HTR-8/SVneo (cell line): ENCODE results near the gene ASTN1.

Source experiments
- DNase-seq: peaks from one replicate; pipeline ENCODE4 v3.0.0; 2011; ENCODE audit warnings: low spot score, mixed read lengths; ENCODE audit not compliant: insufficient read length
- FAIRE-seq: peaks from 2 replicates; lab custom pipeline; 2011; peaks lifted over from hg19 to GRCh38; lab: Jason Lieb, UNC

ASTN1 gene

DNA sequence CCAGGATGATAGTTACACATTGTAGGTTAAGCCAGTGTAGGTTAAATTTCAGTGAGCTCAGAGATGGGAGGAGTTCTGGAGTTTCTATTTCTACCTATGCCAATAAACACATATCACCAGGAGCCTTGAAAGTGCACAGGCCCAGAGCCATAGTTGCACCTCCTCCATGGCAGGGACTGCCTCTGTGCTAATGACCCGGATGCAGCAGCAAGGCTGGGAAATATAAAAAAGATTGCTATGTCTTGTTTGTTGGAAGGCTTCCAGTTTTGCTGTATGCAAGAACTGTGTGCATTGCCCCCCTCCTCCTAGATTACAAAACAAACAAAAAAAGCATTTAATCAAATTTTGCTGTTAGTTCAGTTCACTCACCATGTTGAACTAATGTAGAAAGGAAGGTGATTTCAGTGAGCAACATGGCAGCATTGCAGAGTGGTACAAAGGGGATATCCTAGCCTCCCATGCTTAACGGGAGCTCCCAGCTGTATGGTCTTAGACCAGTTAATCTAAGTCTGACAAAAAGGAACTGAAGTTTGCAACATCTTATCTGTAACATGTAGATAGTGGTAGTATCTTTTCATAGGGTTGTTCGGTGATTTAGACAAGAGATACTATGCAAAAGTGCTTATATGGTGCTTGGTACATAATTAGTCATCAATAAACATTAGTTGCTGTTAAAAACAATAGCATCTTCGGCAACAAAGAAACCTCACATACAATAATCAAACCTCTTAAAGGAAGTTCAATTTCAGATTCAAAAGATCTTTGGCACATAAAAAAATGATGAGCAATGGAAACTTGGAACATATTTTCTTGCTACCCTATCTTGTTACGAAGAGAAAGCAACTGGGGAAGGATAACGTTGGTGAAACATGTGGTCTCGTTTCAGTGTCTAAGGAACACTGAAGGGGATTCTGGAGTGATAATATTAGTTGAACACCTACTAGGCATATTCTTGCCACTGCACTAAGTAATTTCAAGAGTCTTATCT is 309.5 kb downstream of the ASTN1 start:
- DNase-seq (no peak), FAIRE-seq (no peak)

DNA sequence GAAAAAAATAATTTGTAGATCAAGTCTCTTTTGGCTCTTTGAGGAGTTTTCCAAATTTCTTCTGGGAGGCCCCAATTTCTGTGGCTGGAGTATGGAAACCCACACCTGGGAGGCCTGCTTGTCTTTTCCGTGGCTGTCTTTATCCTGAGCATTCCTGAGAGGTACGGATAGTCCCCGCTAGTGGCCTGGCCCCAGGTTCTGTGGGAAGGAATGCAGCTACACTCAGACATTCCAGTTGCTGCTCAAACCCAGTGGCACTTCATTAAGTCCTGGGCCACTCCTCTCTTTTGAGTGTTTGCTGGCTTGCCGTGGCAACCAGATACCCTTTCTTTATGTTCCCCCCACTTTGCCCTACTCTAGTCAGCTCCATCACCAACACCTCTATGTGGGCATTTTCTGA is 310.4 kb downstream of the ASTN1 start:
- FAIRE-seq = no peak
- DNase-seq = no peak

DNA sequence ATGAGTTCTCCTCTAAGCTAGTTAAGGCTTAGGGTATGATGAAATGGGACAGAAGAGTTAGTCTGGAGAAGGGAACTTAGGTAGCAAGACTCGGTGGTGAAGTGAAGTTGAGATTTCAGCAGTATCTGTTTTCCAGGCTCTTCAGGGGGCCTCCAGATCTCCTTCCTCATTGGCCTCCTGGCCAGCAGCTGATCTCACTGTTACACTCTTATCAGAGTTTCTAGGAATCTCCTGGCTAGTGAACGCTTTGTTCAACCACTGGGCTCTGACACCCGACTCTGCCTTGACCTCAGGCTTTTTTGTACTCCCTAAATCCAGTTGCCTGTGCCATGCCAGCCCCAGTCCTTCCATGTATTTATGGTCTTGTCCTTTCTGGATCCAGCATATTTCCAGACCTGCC is 311.0 kb downstream of the ASTN1 start:
- FAIRE-seq (no peak), DNase-seq (no peak)

DNA sequence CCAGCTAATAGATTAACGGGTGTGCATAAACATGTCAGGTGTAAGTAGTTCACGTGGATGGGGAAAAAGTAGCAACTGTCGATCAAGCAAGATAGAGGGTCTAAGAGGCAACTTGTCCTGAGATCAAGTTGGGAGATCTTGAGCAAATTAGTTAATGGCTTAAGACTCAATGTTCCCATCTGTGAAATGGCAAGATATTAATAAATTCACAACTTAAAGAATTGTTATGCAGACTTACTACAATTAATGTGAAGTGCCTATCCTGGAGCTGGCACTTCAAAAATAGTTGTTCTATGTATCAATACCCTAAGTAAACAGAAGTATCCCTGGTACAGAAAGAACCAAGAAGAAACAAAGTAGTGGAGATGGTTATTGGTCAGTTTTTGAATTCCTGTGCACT is 312.4 kb downstream of the ASTN1 start:
- FAIRE-seq = no peak
- no peak for DNase-seq

DNA sequence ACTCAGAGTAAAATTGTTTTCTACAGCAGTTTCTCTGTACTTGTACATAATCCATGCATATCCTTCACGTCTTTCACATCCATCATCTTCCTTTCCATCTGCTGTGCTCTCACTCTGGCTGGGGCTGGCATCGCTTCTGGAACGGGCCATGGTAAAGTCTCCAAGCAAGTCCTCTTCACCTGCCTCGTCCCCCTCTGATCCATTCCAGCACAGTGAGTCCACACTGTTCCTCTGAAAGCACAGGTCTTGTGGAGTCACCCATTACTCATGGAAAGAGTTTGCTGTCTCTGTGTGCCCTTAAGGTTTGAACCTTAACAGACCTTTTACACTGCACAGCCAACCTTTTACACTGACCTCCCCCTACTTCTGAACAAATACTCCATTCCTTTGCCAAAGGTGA is 313.6 kb downstream of the ASTN1 start:
- DNase-seq = no peak

DNA sequence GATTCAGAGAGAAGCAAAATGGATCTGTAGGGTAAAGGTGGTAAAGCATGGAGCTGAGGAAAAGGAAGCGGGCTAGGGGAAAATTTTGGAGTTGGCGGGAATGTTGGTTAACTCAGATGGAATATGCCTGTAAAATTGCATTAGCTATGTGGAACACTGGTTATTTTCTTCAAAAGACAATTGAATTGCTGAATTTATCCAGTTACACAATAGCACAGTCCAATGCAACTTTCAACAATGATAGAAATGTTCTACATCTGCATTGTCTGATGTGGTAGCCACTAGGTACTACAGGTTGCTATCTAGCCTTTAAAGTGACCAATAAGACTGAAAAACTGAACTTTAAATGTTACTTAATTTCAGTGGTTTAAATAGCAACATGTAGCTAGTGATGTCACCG is 315.2 kb downstream of the ASTN1 start:
- no peak for DNase-seq
- no peak for FAIRE-seq

More for the DNA sequence above, 313.6 kb downstream of the ASTN1 start:
- FAIRE-seq = no peak

DNA sequence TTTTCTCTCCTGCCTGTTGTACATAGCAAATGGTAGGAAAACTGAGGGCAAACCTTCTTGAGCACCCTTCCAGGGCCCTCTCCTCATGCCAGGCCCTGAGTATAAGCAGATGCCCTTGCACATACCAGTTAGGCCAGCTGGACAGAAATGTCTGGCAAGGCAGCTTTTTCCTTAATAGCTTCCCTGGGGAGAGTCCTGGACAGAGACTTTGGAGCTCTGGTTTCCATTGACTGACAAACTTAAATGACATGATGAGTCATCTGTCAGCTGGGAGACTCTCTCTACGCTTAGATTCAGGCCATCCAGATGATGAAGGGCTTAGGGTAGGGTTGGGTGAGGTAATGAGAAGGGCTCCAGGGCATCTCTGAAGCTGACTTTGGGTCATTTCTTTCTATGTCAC is 317.5 kb downstream of the ASTN1 start:
- FAIRE-seq (no peak), DNase-seq (no peak)

DNA sequence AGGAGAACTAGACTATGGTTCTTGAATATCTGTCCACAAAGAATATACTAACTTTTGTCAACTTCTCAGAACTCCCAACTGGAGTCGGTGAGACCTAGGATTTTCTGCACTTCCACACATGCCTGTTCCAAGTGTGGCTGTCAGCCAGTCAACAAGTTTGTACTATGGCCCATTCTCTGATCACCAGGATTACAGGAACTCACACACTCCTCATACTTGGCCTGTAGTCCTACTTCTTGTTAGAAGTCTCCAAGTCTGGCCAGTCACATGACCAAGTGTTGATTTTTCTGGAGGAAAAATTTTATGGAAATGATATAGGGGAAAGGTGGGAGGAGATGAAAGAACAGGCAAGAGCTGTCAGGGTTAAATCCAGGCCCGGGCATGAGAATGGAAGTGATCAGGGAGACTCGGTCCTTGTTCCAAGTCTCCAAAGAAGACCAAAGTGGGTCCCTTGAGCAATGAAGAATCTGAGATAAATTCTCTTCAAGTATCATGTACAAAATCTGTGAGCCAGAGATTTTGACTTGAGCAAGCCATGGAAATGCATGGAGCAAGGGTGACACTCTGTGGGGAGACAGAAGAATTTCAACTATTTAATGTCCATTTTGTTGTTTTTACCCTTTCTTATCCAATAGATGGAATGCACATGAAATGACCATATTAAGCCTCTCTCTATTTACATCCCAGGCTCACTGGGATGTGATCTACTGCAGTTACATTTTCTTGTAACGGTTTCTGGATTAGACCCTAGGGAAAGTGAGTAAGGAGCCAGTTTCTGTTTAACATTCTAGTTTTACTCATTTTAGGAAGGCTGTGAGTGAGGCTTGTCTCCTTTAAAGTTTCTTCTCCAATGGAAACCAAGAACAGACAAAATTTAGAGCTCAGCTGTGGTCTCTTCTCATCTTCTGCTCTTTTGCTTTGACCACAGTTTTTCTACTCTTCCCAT is 320.9 kb downstream of the ASTN1 start:
- no peak for FAIRE-seq
- no peak for DNase-seq

DNA sequence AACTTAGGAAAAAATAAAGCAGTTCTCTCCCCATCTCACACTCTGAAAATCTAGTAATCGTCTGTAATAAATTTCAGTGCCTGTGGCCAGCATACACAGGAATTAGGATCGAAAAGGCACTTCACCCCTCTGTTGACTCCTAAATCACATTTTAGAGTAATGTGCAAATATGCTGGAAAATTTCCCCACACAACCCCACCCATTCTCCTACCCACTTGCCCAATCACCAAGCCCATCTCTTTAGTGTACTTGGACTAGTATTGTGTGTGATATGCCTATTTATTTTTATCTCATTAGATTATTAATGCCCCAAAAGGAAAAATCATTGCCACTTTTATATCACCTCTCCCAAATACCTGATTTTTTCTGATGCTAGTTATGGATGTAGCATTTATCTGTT is 323.3 kb downstream of the ASTN1 start:
- FAIRE-seq (no peak), DNase-seq (no peak)

DNA sequence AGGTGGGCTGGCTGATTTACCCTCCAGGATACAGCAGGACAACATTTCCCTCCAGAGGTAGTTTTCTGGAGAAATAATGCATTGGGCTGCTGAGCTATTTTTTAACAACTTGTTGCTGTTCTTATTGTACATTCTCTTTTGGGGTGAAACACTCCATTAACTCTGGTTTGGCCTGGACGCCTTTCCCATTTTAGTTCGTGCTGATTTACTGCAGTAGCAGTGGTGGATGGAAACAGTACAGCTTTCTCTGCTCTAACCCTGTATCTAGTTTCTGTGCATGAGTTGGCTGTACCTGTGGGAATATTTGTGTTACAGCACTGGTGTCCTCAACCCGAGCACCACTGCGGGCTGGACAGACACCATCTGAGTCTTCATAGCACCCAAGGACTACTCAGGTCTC is 325.3 kb downstream of the ASTN1 start:
- DNase-seq (no peak), FAIRE-seq (no peak)

DNA sequence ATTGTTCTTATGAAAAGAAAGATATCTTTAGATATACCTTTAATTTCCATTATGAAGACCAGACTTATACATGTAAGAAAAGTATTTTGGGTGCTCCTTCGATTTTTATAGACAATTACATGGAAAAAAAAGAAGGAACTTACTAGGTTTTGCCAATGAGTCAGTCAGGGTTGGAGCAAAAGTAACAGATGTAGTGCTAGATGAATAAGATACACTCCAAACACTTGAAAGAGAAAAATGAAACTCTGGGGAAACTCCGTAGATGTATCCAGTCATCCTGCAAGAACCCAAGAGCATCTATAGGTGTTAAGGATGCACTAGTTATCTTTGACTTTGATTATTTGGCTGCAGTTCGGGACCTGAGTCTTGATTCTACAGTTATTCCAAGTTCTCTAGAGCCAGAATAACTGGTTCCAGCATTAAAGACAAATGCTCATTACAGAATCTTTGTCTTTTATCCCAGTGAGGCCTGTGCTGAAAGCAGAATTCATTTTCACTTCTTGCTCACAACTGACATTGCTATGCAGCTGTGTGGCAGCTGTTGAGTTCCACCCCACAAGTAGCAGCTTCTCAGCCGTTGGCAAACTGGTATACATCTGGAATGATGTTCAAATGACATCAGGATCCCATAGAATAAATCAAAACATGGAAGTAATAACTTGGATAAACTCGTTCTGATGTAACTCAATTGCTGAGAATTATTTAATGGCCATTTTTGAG is 326.1 kb downstream of the ASTN1 start:
- FAIRE-seq (no peak), DNase-seq (no peak)

DNA sequence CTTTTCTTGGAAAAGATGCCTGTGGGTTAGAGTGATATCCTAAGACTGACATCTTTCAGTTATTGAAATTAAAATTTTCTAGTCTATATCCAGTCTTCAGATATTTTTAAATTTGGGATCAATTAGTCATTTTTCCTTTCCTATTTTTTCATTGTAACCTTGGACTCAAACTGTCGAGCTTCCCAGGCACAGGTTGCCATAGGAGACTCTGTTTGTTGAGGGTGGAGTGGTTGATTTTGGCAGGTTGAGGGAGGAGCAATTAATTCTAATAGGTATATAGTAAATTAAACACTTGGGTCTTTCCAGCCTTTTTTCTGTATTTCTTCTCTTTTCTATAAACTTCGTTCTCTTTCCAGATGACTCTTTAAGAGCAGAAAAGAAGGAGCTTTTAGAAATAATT is 326.8 kb downstream of the ASTN1 start:
- DNase-seq (no peak), FAIRE-seq (no peak)

DNA sequence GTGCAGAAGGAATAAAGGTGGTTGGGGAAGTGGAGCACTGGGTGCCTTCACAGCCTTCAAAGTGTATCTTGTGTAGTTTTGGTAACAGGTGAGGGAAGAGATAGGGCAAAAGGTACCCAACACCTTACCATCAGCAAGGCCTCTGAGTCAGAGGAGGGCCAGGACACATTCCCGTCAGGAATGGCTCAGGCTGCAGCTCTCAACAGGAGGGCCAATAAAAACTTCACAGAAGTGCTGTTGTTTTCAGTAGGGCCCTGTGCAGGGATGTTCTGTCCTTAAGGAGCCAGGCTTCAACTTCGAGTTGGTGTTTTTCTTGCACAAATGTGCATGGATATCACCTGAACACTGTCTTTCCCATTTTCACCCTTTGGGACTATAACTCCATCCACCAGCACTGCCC is 333.4 kb downstream of the ASTN1 start:
- no peak for FAIRE-seq
- no peak for DNase-seq

DNA sequence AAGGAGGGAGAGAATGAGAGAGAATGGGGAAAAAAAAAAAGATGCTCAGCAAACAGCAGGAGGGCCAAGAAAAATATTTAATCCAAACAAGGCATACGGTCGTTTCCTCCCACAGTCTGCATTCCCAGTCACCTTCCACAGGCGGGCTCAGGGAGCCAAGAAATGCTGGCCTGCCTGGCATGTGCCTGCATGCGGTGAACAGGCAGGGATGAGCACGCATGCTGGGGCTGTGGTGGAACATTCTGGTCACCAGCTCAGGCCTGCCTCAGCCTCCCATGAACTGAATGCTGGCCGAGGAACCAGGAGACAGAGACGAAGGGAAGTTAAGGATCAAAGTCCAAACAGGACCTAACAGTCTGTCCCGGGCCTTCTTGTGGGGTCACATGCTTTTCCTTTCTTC is 335.3 kb downstream of the ASTN1 start:
- no peak for DNase-seq
- no peak for FAIRE-seq

DNA sequence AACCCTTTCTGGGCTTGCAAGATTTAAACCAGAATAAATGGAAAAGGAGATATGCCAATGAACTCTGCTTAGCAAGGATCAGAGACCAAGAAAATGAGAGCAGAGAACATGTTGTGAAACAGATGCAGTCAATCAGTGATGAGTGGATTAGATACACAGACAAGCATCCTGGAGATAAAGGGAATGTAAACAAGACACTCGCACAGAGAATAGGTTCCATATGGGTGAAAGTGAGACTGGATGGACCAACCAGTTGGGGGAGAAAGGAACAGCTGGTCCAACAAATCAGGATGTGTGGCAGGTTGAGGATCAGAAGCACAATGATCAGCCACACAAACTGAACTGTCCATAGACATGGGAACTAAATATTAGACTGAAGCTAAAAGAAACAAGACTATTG is 338.2 kb downstream of the ASTN1 start:
- no peak for FAIRE-seq
- DNase-seq = no peak

DNA sequence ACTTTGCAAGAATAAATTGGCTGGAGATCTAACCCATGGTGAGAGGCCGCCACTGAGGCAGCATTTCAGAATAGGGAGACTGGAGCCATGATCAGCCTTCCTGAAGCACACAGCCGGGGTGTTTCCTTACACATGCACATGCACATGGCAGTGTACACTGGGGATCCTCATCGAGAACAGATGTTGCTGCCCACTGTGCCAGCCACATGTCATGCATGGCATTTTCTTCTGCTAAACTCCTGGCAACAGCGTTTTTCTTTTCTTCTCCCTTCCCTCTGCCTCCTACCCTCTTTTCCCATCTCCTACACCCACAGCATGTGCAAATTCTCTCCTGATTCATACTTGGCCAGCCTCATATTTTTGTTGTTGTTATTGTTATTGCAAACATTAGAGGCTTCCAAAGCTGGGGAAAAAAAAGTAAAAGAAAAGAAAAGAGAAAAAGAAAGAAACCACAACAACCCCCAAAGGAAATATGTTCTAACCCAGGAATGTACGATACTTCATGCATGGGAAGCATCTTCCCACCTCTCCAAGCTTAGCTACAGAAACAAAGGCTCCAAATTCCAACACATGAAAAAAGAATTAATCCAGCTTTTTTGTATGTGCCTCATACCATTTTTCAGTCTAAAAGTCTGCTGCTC is 344.0 kb downstream of the ASTN1 start:
- FAIRE-seq = no peak
- DNase-seq = no peak

DNA sequence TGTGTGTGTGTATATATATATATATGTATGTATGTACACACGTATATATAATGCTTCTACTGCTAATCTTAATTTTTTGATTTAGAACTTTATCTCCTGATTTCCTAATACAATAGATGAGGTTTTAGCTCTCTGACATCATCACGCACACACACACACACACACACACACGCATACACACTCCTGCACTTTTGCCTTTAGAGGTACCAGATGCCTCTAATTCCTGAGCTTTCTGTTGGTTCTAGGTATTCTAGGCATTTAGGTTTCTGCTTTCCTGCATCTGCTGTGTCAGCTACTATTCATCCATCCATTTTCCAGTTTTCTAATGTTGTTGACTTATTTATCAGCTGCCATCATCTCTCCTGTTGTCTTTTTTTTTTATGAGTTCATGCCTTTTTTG is 348.3 kb downstream of the ASTN1 start:
- no peak for FAIRE-seq
- no peak for DNase-seq

DNA sequence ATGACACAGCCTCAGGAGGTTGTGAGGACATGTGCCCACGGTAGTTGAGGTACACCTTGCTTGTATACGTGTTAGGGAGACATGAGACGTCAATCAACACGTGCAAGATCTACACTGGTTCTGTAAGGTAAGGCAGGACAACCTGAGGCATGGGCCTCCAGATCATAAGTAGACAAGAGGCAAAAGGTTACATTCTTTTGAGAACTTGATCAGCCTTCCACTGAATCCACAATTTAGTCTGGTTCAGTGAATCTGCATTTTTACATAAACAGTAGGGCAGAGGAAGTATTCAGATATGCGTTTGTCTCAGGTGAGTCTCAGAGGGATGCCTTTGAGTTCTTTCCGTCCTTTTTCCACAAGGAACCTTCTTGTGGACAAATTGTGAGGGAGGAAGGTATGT is 348.9 kb downstream of the ASTN1 start:
- FAIRE-seq = no peak
- no peak for DNase-seq

DNA sequence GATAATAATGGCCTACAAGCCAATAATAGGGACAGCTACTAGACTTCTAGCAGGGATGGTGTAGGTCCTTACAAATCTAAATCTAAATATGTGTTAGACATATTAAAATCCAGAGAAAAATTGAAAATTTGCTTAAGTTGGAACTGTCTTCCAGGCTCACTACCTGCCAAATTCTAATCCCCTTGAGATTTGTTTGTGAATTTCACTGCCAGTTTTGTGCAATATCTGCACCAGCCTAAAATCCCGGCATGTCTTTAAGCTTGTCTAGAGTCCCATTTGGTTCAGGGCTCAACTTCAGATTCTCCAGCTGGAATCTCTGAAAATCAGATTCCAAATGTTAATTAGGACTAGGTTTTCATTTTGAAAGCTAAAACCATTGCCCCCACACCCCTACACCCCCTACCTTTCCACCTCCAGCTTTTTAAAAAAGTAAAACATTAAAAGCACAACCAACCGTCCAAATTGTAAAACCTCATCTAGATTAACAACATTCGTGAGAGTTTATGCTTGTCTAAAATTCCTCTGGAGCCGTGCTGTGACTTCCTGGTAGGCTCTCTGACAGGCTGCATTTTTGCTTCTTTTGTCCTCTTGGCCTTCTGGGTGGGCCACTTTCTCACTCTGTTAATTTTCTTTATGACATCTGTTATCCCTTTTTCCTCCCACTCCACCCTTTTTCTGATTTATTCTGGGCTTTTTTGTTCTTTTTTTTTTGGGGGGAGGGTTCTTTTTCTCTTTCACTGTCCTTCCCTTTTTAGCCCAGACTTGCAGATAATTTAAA is 352.8 kb downstream of the ASTN1 start:
- DNase-seq (no peak), FAIRE-seq (no peak)
